ENCODE data around the gene PADI6.

The PADI6 gene

GRCh38 chr1:17347769-17348592, 24.0 kb upstream of the PADI6 start:
- H3K4me3 ChIP-seq (ENCODE audit: low read depth, low read length): no peak overlapping the region
- DNase-seq (ENCODE audit: low read depth, low spot score): no peak
- TF ChIP-seq CTCF (IDR thresholded peaks at IDR 0.05; ENCODE audit: insufficient read depth, low read length, missing control alignments): no peak
- CTCF ChIA-PET: interaction anchor here (0.5 to 2.8 kb wide), 2 partner anchors 12 to 145 kb away, joined by 3 to 16 read pairs; no protein-coding TSS in a partner anchor
- POLR2A ChIA-PET: no interaction called here

GRCh38 chr1:17348593-17349234, 23.3 kb upstream of the PADI6 start:
- DNase-seq (ENCODE audit: low read depth, low spot score): no peak
- POLR2A ChIA-PET: no interaction called here

GRCh38 chr1:17350083-17350482, 21.9 kb upstream of the PADI6 start:
- ChIA-PET POLR2A (no interaction called here), CTCF (no interaction called here)
- no peak overlapping the region for H3K4me3 ChIP-seq (ENCODE audit: low read depth, low read length)
- DNase-seq (ENCODE audit: low read depth, low spot score): no peak
- no peak for TF ChIP-seq CTCF (IDR thresholded peaks at IDR 0.05; ENCODE audit: insufficient read depth, low read length, missing control alignments)

More at GRCh38 chr1:17348593-17349234, 23.3 kb upstream of the PADI6 start:
- no peak overlapping the region for H3K4me3 ChIP-seq (ENCODE audit: low read depth, low read length)
- no peak for TF ChIP-seq CTCF (IDR thresholded peaks at IDR 0.05; ENCODE audit: insufficient read depth, low read length, missing control alignments)
- CTCF ChIA-PET: interaction anchor here (2.8 kb wide), 1 partner anchor 13 kb away, joined by 16 read pairs; no protein-coding TSS in a partner anchor

- TF ChIP-seq CTCF (IDR thresholded peaks at IDR 0.05; ENCODE audit: insufficient read depth, low read length, missing control alignments): no peak
- ChIA-PET CTCF (no interaction called here), POLR2A (no interaction called here)
- H3K4me3 ChIP-seq (ENCODE audit: low read depth, low read length): no peak overlapping the region
- DNase-seq (ENCODE audit: low read depth, low spot score): no peak
These were observed 21.0 kb upstream of the PADI6 start for GRCh38 chr1:17350928-17351446.

- CTCF ChIA-PET: no interaction called here
- no peak overlapping the region for H3K4me3 ChIP-seq (ENCODE audit: low read depth, low read length)
- POLR2A ChIA-PET: no interaction called here
- no peak for TF ChIP-seq CTCF (IDR thresholded peaks at IDR 0.05; ENCODE audit: insufficient read depth, low read length, missing control alignments)
- DNase-seq (ENCODE audit: low read depth, low spot score): no peak
These were observed 20.2 kb upstream of the PADI6 start for GRCh38 chr1:17351598-17352324.

All from AG04449 (cell line).